ENCODE data around the gene CFL1. TPM values are rescaled to one million over a fixed set of nuclear protein-coding genes. Genes with fewer than 3 reads are reported as not detected.
A peak's percentile ranks its signal among the peaks of the same experiment; 100 is the strongest.

Gene CFL1
- total RNA-seq, 1 donor from 2014 or later: 299 TPM

DNA sequence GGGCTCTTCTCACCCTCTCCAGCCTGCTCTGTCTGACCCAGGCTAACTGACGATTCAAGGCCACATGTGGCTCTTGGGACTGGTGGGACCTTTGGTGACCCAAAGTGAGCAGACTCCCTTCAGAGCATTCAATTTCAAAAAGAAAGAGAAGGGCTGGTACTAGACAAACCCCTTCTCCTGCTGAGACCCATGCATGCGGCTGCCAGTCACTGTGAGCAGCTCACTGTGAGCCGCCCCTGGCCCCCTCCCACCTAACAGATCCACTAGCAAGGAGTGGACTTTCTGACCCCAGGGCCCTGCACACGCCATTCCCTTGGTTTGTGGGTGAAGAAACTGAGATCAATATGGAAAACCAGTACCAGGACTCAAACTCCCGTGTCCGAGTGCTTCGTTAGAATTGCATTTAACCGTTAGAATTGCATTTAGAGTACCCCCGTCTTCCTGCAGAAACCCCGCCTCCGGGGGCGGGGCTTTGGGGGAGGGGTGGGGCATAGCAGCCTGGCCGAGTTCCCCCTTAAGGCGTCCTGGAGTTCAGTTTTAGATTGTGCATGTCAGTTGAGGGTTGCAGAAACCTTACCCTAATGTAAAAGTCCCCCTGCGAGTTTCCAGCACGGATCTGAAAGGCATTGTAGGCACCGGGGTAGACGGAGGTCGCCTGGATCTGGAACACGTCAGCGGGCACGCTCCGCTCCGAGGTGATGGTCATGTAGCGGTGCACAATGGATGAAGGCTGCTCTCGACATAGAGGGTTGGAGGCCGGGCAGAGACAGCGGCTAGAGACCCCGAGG, 9.5 kb upstream of the CFL1 start:
- DNase-seq: peak; percentile 23
- intact Hi-C loops (cut with micrococcal nuclease): no loop called here
- Histone ChIP-seq H3K27me3 (ENCODE audit: low read depth) (no peaks in the 10 kb centered on the region), H3K4me3 (no peak overlapping the region), H3K4me1 (peaks cover 58% of the 10 kb centered on the region), H3K27ac (replicated peaks) (no peak overlapping the region), H3K9me3 (replicated peaks) (no peaks in the 10 kb centered on the region), H3K36me3 (peaks cover 69% of the 10 kb centered on the region)
- TF ChIP-seq, protein P1, sequence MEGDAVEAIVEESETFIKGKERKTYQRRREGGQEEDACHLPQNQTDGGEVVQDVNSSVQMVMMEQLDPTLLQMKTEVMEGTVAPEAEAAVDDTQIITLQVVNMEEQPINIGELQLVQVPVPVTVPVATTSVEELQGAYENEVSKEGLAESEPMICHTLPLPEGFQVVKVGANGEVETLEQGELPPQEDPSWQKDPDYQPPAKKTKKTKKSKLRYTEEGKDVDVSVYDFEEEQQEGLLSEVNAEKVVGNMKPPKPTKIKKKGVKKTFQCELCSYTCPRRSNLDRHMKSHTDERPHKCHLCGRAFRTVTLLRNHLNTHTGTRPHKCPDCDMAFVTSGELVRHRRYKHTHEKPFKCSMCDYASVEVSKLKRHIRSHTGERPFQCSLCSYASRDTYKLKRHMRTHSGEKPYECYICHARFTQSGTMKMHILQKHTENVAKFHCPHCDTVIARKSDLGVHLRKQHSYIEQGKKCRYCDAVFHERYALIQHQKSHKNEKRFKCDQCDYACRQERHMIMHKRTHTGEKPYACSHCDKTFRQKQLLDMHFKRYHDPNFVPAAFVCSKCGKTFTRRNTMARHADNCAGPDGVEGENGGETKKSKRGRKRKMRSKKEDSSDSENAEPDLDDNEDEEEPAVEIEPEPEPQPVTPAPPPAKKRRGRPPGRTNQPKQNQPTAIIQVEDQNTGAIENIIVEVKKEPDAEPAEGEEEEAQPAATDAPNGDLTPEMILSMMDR (IDR thresholded peaks at IDR 0.05; ENCODE audit: borderline replicate concordance): no peak

DNA sequence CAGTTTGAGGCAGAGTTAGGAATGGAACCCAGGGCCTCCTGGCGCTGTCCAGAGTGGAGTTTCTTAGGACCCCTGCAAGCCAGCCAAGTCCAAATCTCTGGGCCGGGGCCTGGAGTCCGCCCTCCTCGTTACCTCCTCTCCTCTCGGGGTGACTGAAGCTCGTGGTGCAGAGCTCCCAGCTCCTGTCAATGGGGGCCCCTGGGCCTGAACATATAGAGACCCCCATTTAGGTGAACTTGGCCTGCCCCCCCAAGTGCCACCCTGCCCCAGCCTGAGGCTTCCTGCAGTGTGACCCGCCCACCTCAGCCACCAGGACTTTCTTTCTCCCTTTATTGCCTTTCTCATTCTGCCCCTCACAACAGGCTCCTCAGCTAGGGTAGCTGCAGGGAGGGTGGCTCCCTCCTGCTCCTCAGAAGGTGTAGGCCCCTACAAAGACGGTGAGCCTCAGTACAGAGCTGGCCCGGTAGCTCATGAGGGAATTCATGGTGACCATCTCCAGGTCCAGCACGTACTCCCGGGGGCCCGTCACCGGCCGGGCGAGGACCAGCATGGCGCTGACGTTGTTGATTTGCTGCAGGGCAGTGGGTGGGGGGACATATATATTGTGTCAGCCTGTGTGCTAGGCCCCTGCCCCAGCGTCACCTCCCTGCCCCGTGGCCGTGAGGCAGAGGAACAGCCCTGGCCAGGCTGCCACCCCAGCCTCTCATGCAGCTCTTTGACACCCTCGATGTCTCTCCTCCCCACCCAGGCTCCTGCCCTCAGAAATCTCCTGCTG, 8.7 kb upstream of the CFL1 start:
- no peak overlapping the region for H3K4me3 ChIP-seq
- TF ChIP-seq, protein P1 (IDR thresholded peaks at IDR 0.05; ENCODE audit: borderline replicate concordance): no peak
- H3K4me1 ChIP-seq: peaks cover 59% of the 10 kb centered on the region
- H3K9me3 ChIP-seq (replicated peaks): no peaks in the 10 kb centered on the region
- no peak overlapping the region for H3K27ac ChIP-seq (replicated peaks)
- intact Hi-C loops (cut with micrococcal nuclease): no loop called here
- no peaks in the 10 kb centered on the region for H3K27me3 ChIP-seq (ENCODE audit: low read depth)
- H3K36me3 ChIP-seq: peaks cover 77% of the 10 kb centered on the region
- peak; percentile 9 for DNase-seq

DNA sequence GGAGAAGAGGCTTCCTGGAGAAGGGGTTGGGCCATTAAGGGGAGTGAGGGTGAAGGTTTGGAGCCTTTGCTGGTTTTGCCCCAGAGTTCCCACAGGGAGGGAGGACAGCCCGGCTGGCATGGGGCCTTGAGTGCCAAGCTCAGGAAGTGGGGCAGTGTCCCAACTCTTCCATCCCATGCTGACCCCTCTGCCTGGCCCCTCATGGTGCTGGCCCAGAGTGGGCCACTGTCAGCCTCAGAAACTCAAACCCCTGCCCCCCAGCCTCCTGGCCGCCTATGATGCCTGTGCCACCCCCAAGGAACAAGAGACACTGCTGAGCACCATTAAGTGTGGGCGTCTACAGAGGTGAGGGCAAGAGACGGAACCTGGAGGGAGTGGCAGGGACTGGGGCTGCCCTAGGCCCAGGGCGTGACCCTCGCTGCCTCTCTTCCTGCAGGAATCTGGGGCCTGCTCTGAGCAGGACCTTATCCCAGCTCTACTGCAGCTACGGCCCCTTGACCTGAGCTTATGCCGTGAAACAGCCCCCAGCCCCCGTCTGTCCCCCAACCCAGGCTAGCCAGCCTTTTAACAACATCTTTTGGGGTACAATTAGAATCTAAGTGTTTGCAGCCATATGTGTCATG, 7.7 kb upstream of the CFL1 start:
- no peak overlapping the region for H3K27ac ChIP-seq (replicated peaks)
- H3K4me3 ChIP-seq: no peak overlapping the region
- no peaks in the 10 kb centered on the region for H3K9me3 ChIP-seq (replicated peaks)
- TF ChIP-seq, protein P1 (IDR thresholded peaks at IDR 0.05; ENCODE audit: borderline replicate concordance): no peak
- H3K27me3 ChIP-seq (ENCODE audit: low read depth): no peaks in the 10 kb centered on the region
- DNase-seq: peak; percentile 13
- intact Hi-C loops (cut with micrococcal nuclease): no loop called here
- peaks cover 81% of the 10 kb centered on the region for H3K36me3 ChIP-seq
- peaks cover 59% of the 10 kb centered on the region for H3K4me1 ChIP-seq

DNA sequence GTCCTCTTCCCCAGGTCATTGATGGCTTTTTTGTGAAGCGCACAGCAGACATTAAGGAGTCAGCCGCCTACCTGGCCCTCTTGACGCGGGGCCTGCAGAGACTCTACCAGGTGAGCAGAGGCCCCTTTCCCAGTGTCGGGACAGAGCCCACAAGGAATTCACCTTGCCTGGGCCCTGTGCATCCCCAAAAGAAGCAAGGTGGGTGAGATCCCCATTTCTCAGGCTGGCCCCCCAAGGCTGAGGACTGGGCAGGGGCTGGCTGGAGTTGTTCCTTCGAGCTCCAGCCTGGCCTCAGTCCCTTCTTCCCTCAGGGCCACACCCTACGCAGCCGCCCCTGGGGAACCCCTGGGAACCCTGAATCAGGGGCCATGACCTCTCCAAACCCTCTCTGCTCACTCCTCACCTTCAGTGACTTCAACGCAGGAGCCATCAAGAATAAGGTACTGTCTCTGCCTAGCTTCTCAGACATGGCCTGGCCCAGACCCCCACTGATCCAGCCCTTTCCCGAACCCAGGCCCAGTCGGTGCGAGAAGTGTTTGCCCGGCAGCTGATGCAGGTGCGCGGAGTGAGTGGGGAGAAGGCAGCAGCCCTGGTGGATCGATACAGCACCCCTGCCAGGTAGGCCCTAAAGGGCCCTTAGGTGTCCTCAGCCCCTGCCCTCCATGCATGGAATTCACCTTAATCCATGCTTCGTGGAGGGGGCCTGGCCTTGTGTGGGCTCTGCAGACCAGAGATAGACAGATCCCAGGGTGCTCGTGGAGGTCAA, 6.9 kb upstream of the CFL1 start:
- intact Hi-C loops (cut with micrococcal nuclease): no loop called here
- peaks cover 57% of the 10 kb centered on the region for H3K4me1 ChIP-seq
- H3K4me3 ChIP-seq: no peak overlapping the region
- H3K27ac ChIP-seq (replicated peaks): no peak overlapping the region
- H3K27me3 ChIP-seq (ENCODE audit: low read depth): no peaks in the 10 kb centered on the region
- no peaks in the 10 kb centered on the region for H3K9me3 ChIP-seq (replicated peaks)
- peaks cover 80% of the 10 kb centered on the region for H3K36me3 ChIP-seq
- DNase-seq: peak; percentile 7
- TF ChIP-seq, protein P1 (IDR thresholded peaks at IDR 0.05; ENCODE audit: borderline replicate concordance): no peak
